NCI-H460 (cell line): Measurements from ENCODE around the gene RFX1. TPM values are rescaled to one million over a fixed set of nuclear protein-coding genes. Genes with fewer than 3 reads are reported as not detected.

Experiments
- DNase-seq: peaks from one replicate; pipeline ENCODE4 v3.0.0-alpha.2; 2016; ENCODE audit warnings: low read depth; ENCODE audit errors: extremely low read depth
- total RNA-seq: library from RNA; depleted of rRNA; stranded (reverse); fragments of >200 nt; shearing (Covaris generic); gene quantifications from 2 replicates; pipeline ENCODE4 v1.2.3, GENCODE V29; 2014

The RFX1 gene
- total RNA-seq, 1 experiment from 2014 or later, result 2.1 TPM

GRCh38 chr19:13963603-13964105 is 42.5 kb downstream of the RFX1 start:
- DNase-seq, result no peak

DNA sequence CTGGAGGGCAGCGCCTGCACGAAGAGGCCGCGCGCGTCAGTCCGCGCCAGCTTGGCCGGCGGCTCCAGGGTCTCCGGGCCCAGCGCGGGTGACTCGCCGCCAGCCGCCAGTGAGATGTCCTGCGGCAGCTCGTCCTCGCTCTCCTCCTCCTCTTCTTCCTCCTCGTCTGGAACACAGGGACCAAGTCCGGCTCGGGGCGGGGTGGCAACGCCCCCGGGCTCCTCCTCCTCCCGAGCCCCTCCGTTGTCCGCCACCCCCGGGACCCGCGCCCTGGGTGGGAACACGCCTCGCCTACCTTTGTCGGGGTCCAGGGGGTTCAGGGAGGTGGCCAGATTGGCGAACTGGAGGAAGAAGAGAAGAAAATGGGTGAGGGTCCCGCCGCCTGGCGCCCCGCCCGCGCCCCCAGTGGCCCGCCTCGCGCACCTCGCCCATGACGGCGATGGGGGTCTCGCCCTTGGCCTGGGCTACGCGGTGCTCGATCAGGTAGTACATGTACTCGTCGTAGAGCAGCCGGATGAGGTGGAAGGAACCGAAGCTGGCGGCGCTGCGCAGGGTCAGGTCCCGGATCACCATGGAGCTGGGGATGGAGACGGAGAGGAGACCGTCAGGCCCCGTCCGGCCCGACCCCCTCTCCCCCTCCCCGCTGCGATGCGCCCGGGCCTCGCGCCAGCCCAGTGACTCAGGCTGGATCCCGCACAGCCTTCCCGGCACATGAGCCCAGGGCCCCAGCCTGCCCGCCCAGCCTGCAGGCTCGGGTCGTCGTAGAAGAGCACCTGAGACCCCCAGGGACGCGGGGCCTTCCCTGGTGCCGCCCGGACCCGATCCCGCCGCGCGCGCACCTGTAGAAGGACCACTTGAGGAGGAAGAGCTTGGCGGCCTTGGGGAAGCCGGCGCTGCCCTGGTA is 43.2 kb downstream of the RFX1 start:
- no peak for DNase-seq

- no peak for DNase-seq
Observed at GRCh38 chr19:13961826-13962698, 44.1 kb downstream of the RFX1 start.

DNA sequence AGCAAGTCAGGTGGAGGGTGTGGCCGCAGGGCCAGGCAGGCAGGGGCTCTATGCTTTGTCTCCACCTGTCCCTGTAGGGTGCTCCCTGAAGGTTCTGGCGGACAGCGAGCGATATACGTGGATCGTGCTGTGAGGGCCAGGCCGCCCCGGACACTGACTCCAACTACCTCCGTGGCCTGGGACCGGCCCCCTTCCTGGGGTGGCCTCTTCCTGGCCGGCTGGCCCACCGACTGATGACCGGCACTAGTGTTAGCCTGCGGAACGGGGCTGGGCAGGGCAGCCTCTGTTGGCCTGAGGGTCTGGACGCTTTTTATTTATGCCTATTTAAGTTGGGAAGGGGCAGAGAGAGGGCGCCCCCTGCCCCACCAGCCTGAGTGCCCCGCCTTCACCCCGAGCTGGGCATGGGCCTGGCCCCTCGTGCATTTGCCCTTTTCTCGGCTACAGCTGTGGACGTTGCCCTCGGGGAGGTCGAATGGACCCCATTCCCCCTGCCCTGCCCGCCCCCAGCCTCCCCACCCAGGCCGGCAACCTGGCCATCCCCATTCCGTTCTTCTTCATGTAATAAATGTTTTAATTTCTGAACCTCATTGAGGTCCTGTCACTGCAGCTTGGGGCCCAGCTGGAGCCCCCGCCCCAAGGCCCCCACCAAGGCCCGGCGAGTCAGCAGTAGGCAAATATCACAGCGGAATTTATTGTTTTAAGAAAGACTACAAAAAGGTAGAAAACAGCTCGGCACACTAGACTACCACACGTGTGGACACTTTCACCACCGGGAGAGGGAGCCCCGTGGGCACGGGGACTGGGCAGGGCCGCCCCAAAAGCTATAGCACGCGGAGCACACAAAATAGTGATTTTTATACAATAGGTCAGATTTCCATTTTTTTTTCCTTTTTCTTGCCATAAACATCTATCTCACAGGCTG is 45.0 kb downstream of the RFX1 start:
- no peak for DNase-seq

DNA sequence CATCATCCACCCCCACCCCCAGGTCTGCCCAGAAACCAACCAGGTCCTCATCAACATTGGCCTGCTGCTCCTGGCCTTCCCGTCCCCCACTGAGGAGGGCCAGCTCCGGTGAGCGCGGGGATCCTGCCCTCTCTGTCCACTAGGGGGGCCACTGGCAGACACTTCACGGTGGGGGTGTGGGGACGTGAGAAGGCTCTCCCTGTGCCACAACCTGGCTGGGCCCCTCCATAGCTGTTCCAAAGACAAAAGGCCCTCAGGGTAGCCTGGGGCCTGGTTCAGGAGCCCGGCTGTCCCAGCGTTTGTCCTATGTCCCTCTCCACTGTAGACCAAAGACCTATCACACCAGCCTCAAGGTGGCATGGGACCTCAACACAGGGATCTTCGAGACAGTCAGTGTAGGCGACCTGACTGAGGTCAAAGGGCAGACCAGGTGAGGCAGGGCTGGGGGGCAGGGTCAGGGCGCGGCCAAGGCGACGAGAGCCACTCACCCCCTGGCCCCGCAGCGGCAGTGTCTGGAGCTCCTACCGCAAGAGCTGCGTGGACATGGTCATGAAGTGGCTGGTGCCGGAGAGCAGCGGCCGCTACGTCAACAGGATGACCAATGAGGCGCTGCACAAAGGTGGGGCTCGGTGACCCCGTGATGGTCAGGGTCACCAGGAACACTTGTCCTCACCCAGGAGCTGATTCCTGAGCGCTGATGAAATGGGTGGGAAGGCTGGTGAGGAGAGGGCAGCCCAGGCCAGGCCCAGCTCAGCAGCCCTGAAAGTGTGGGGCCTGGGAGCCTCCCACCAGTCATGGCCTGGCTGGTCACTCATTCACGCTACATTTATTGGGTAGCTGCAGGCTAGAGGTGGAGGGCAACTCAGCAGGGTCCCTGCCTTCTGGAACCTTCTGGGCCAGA is 45.9 kb downstream of the RFX1 start:
- no peak for DNase-seq

DNA sequence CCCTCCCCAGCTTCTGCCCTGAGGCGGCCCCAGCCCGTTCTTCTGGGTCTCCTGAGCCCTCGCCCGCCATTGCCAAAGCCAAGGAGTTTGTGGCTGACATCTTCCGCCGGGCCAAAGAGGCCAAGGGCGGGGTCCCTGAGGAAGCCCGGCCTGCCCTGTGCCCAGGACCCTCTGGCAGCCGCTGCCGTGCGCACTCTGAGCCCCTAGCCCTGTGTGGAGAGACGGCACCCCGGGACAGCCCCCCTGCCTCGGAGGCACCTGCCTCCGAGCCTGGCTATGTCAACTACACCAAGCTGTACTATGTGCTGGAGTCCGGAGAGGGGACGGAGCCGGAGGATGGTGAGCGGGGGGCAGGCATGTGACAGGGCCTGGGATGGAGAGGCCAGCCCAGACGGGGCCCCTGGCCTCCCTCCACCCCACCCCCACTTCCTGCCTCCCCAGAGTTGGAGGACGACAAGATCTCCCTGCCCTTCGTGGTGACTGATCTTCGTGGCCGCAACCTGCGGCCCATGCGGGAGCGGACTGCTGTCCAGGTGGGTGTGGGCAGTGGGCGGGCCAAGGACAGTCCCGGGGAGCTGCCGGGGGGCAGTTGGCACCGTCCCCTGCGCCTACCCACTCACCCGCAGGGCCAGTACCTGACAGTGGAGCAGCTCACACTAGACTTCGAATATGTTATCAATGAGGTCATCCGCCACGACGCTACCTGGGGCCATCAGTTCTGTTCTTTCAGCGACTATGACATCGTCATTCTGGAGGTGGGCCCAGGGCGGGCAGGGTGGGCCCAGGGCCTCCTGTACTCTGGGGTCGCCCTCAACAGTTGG is 46.8 kb downstream of the RFX1 start:
- DNase-seq, result no peak

- no peak for DNase-seq
Observed at GRCh38 chr19:13958043-13958442, 48.1 kb downstream of the RFX1 start.

DNA sequence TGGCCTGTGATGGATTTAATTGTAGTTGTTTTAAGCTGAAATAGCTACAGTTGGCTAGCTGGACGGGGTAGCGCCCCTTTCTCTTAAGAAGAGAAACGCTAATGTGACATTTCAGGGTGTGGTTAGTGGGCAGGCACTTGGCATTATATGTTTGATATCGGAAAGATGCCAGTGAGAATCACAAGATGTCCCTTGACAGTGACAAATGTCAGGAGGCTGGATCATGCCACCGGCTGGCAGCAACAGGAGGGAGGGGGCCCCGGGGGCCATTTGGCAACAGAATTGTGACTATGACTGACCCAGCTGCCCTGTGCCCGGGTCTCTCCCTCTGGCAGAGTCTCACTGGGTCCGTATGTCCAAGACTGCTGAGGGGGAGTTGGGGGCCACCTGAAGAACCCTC is 49.1 kb downstream of the RFX1 start:
- DNase-seq, result no peak

GRCh38 chr19:13956365-13956744 is 49.8 kb downstream of the RFX1 start:
- no peak for DNase-seq

DNA sequence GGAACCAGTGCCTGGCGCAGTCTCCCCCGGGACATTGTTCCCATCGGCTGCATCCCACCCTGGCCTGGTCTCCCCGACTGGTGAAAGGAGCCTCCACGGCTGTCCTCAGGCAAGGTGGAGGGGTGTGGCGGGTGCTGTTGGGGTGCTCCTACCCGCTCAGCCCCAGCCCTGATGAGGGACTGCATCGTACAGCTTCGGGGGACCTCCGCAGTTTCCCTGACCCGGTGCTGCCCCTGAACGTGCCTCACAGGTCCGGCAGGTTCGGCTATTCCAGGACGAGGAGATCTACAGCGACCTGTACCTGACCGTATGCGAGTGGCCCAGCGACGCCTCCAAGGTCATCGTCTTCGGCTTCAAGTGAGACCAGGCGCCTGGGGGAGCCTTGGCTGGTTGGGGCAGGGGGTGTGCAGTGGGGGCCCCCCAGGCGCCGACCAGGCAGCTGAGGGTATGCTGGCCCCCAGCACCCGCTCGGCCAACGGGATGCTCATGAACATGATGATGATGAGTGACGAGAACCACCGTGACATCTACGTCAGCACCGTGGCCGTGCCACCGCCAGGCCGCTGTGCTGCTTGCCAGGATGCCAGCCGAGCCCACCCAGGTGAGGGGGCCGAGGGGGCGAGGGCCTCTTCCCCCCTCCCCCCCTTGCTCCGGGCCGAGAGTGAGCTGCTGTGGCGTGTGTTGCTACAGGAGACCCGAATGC is 50.3 kb downstream of the RFX1 start:
- no peak for DNase-seq

DNA sequence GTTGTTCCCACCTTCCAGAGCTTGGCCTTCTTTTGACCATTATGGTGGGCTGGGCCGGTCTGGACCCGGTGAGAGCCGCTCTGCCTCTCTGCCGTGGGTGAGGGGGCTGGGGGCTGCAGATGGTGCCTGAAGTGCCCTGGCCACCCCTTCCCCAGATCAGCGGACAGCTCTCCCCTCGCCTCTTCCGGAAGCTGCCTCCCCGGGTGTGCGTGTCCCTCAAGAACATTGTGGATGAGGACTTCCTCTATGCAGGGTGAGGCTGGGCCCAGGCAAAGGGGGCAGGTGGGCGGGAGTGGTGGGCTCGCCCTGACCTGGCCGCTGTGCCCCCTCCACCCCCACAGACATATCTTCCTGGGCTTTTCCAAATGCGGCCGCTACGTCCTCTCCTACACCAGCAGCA is 51.9 kb downstream of the RFX1 start:
- no peak for DNase-seq

GRCh38 chr19:13952931-13953531 is 53.1 kb downstream of the RFX1 start:
- DNase-seq, result no peak

DNA sequence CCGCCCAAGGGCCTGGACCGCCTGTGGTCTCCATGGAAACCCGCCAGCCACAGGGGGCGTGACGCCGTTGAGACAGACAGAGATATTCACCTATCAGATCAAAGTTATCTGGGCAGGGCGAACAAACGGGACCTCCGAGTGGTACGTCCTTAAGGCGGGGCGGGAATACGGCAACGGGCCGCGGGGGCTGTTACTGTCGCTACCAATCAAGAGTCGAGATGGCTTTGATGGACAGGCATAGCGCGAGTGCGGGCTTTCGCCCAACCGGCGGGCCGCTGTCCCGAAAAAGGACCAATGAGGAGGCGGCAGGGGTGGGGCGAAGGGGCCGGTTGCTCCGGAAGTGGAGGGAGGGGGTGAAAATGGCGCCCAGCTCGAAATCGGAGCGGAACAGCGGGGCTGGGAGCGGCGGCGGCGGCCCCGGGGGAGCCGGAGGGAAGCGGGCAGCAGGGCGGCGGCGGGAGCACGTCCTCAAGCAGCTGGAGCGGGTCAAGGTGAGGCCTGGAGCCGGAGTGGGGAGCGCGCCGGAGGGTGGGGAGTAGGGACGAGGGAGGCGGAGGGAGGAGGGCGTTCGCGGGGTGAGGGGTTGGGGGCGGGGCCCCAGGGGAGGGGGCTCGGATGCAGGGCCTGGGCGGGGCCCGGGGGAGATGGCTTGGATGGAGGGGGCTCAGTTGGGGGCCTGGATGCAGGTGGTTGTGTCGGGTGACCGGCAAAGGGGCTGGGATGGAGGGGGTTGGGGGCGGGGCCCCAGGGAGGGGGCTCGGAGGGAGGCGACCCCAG is 53.8 kb downstream of the RFX1 start, which contains the start of gene DCAF15:
TSS of gene DCAF15 (plus strand) at position 356 of the 777 bp plus-strand sequence. CDS start at position 360, 4 bp downstream.
- DNase-seq, result peak; percentile 98

GRCh38 chr19:13951799-13952153 is 54.3 kb downstream of the RFX1 start:
- DNase-seq, result no peak

- DNase-seq, result no peak
Observed at GRCh38 chr19:13951043-13951442, 55.1 kb downstream of the RFX1 start.

- no peak for DNase-seq
Observed at GRCh38 chr19:13946414-13946813, 59.7 kb downstream of the RFX1 start.
